GM18498 (cell line): ENCODE results near the gene TOMM20.
"Not testable (repeated sequence)": the region's sequence is repeated elsewhere in the genome, so short reads cannot be mapped to it uniquely, and the experiment has no call there.

ENCODE experiments used
- ATAC-seq: cut with Tn5 transposase; IDR thresholded peaks from one replicate; pipeline ENCODE4 v1.9.1; 2021; ENCODE audit warnings: mild to moderate bottlenecking, moderate library complexity; ENCODE audit not compliant: unreplicated experiment

Gene TOMM20

DNA sequence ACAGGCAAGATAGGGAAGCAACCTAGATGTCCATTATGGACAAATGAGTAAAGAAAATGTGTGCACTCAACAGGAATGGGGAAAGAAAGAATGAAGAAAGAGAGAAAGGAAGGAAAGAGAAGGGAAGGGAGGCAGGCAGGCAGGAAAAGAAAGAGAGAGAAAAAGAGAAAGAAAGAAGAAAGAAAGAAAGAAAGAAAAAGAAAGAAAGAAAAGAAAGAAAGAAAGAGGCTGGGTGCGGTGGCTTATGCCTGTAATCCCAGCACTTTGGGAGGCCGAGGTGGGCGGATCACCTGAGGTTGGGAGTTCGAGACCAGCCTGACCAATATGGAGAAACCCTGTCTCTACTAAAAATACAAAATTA lies 48.4 kb downstream of the TOMM20 start:
- not testable (repeated sequence) for ATAC-seq

- no peak for ATAC-seq
These were observed 49.0 kb downstream of the TOMM20 start for GRCh38 chr1:235079443-235080296.

GRCh38 chr1:235078480-235079381 lies 49.9 kb downstream of the TOMM20 start:
- no peak for ATAC-seq

DNA sequence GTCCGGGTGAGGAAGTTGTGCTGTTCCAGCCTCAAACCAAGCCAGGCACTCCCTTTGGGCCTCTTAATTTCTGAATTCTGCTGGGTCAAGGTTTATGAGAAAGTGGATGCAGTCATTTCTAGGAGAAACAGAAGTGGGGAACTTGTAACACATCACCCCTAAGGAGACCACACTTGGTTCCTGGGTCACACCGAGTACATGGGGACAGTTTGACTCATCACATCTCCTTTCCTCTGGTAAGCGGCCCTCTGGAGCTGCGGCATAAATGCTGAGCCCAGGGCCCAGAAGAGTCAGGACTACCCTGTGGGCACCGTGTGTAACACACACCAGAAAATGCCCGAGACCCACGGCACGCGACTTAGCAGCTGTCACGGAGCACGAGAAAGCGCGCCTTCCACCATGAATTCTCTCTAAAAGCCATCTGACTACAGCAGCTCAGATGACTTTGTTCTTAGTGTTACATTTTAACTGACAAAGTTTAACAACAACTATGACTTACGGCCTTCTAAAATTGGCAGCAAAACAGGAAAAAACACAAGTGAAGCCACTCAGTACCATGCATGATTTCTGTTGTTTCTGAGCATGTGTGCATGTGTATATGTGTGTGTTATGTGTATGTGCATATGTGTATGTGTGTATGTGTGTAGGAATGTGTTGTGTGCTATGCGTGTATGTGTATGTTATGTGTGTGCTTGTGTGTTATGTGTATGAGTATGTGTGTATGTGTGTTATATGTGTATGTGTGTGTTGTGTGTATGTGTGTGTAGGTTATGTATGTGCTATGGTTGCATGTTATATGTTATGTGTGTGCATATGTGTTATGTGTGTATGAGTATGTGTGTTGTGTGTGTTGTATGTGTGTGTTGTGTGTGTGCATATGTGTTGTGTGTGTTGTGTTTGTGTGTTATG lies 50.8 kb downstream of the TOMM20 start:
- ATAC-seq: no peak

- no peak for ATAC-seq
These were observed 51.5 kb downstream of the TOMM20 start for GRCh38 chr1:235077163-235077540.

GRCh38 chr1:235076504-235077162 lies 52.0 kb downstream of the TOMM20 start:
- no peak for ATAC-seq

DNA sequence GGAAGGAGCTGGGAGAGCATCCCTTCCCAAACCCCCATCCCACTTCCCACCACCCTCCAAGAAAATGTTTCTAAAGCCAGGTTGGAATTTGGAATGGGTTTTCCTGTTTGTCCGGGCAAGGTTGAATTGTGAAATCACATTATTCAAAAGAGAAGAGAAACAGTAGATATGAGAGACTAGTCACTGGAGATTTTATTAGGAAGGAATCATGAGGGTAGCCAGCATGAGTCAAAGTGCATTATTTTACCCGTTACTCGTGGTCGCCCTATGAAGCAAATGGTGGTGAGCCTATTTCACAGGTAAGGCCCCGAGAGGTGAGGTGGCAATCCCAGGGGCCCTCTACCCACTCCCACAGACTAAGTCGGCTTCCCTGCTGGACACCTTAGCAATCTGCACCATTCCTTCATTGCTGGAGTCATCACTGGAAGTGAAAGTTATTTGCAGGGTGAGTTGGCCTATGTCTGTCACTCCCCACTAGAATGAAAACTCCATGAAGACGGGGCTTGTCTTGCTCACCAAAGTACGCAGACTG lies 52.8 kb downstream of the TOMM20 start:
- no peak for ATAC-seq

GRCh38 chr1:235075048-235075776 lies 53.4 kb downstream of the TOMM20 start:
- ATAC-seq: peak; percentile 69

GRCh38 chr1:235074523-235075047 lies 54.1 kb downstream of the TOMM20 start:
- ATAC-seq: peak; percentile 39

DNA sequence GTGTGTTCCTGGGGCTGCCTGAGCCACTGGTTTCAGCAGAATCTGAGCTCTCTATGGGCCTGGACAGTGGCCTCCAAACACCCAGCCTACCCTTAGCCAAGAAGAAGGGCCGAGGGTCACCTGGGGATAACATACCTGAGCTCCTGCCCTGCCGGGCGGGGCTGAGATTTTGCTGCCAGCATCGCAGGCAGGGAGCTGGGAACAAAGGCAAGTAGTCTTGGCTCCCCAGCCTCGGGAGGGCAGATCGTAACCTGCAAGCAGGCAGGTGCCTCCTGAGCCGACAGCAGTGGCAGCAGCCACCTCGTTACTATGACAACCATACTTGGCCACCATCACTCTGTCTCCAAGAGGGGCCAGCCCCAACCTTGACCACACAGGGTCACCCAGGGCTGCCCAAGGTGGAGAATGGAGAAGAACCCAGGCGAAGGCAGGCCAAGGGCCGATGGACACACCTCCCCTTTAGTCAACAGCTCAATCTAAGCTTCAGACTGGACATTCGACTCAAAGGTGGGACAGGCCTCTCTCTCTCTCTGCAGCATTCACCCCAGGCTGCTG lies 54.6 kb downstream of the TOMM20 start:
- ATAC-seq: no peak

GRCh38 chr1:235073331-235073967 lies 55.2 kb downstream of the TOMM20 start:
- ATAC-seq: no peak

GRCh38 chr1:235072577-235072976 lies 56.1 kb downstream of the TOMM20 start:
- not testable (repeated sequence) for ATAC-seq

DNA sequence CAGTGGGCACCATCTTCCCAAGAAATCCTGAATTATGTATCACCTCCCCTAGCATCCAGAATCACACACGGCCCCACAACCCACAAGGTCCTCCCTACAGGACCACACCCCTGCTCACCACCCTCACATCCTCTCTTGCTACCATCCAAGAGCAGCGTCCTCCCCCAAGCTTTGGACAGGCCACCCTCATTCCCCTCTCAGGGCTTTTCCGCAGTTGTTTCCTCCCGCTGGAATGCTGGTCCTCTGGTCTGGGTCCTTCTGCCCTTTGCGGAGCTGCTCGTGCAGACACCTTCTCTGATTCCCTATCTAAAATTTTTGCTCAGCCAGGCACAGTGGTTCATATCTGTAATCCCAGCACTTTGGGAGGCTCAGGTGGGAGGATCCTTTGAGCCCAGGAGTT lies 56.5 kb downstream of the TOMM20 start:
- no peak for ATAC-seq

- no peak for ATAC-seq
These were observed 57.8 kb downstream of the TOMM20 start for GRCh38 chr1:235070819-235071218.

DNA sequence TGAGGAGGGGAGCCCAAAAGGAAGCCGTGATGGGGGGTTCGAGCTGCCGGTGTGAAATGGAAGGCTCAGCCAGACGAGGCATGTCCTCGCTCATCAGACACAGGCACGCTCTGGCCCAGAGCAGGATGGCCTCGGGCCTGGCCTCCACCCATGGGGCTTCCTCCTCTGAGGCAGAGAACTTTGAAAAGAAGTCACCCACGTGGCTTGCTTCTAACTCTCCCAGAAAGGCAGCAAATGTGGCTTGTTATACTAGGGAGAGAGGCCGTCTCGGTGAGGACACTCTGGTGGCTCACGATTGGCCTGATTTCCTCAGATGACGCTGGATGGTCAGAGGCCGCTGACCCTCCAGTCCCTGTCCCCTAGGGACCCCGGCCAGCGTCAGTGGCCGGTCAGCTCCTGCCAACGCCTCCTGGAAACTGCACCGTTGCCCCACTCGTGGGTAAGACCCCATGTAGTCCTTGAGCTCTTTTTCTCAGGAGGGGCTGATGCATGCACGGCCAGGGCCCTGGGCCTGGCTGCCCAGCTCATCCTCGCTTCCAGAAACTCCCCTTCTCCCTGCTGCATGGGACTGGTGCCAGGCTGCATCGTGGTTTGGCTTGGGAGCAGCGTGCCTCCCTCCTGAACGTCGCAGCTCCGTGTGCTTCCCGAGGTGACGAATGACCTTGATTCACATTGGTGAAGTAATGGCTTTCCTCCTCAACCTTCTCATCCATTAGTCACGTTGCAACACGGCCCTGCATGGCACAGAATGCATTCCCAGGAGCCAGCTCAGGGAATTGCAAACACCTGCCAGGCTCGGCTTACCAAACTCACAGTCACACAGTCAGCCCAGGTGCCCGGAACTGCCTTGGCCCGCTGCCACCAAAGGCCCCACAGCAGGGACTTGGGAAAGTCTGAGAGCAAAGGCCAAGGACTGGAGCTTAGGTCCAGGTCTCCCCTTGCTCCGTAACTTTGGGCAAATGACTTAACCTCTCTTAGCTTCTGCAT lies 58.8 kb downstream of the TOMM20 start:
- ATAC-seq: no peak

GRCh38 chr1:235069176-235069575 lies 59.5 kb downstream of the TOMM20 start:
- ATAC-seq: no peak
